Inflammatory macrophage (primary cell): ENCODE data around the gene SREBF2.
"Not testable (repeated sequence)": the region's sequence is repeated elsewhere in the genome, so short reads cannot be mapped to it uniquely, and the experiment has no call there.

Source experiments
- DNase-seq, 2 donors: peaks; one replicate each; pipeline ENCODE4 v3.0.0-alpha.2; 2020 to 2022

Gene SREBF2

DNA sequence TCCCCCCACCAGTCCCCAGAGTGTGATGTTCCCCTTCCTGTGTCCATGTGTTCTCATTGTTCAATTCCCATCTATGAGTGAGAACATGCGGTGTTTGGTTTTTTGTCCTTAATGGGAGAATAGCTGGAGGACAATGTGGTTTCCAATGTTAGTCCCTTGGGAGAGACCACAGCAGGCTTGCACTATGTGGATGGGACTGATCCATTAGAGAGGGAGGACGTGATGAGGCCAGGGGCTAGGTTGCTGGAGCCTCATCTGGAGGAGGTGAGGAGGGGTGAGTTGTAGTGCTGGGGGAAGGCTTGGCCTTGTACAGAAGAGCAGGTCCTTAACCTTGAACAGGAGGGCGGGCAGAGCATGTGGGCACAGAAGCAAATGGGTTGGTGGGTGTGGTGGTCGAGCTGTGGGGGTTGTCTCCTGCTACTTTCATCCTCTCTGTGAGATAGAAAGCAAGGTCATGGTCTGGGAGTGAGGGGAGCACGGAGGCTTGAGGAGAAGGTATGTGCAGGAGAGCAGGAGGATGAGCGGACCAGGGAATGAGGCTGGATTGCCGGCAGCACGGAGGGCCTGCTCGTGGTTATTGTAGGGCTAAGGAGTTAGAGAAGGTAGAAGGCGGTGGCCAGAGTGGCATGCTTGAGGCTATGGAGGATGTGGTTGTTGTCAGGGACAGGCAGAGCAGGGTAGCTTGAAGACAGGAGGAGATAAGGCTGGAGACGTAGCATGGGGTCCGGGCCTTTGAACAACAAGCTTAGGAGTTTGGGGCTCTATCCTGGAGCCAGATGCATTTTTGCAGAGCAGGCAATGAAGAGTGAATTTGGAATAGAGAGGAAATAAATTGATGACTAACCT is 11.2 kb upstream of the SREBF2 start:
- DNase-seq = no peak

GRCh38 chr22:41822317-41823057 is 10.4 kb upstream of the SREBF2 start:
- DNase-seq = peak; percentile 33 to 55

DNA sequence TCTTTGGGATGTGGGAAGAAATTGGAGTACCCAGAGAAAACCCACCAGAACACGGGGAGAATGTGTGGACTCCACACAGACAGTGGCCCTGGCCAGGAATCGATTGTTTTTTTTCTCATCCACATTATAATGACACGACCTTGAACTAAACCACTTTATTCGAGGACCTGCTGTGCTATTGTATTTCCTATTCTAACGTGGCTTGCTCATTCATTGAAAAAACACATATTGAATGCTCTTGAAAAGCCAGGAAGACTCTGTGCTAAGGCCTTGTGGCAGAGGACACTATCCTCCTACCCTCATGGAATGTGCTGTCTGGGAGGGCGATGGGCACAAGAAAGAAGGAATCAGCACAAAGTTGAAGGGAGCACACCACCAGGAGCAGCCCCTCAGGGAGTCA is 9.1 kb upstream of the SREBF2 start:
- no peak for DNase-seq

DNA sequence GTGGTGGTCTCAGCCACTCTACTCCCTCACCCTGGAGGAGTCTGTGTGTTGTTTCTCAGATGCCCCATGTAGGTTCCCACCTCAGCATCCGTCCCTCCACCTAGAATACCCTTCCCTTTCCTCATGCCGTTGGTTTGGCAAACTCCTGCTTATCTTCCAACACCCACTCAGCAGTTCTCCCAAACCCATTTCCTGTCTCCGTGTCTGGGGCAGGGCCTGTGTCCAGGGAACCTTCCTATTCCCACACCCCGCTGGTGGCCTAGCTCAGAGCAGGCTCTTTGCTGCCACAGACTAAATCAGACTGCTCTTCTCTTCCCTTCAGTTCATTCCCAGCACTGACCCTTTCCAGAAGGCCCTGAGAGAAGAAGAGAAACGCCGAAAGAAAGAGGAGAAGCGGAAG is 7.5 kb upstream of the SREBF2 start:
- no peak for DNase-seq

GRCh38 chr22:41826021-41826420 is 6.9 kb upstream of the SREBF2 start:
- no peak for DNase-seq

DNA sequence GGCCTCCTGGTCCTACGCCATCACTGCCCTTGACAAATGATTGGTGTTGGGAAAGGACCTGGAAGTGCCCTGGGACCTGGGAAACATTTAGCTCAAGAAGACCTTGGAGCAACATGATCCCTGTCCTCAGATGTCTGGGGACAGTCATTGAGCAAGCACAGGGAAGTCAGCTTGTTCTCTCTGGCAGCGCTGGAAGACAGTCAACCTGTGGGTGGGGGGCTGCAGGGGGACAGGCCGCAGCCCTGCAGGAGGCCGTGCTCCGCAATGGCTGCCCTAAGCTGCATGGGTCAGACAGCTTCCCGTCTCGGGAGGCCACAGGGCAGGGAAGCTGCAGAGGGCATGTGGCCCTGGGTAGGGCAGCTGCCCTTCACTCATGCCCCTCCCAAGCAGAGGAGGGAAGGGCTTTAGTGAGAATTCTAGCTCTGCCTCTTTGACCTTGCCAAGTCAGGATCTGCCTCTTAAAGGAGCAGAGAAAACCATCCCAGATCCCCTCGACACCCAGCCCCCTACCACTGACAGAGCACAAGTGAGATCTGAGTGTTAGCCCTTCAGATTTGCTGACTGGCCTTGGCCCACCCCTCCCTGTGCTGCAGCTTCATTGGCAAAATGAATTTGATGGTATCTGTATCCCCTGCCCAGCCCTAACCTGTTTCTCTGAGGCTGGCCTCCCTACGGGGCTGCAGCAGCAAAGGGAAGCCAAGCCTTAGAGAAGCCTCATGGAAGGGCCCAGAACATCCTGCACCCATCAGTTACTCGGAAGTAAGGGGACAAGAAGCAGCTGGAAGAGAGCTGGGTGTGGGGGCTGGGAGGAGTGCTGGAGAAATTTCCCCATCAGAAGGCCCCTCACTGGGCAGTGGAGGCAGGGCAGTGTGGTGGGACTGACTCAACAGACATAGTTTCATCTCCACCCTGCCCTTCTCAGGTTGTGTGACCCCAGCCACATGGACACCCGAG is 6.2 kb upstream of the SREBF2 start:
- no peak for DNase-seq

DNA sequence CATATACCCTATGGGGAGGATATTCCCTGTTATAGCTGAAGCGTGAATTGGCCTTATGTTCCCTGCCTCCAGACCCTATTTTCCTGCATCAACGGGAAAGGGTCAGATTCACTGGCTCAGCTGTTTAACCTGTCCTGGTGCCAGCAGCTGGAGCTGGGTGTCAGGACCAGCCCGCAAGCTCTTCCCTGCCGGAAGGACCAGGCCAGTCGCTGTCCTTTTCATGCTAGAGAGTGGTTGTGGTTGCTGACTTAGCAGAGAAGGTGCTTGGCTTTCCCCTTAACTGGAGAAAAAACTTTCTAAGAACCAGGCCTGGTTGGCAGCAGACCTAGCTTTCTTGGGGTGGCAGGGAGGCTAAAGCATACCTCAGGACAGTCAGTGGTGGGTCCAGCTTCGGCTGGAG is 5.2 kb upstream of the SREBF2 start:
- DNase-seq = no peak

GRCh38 chr22:41828516-41828915 is 4.4 kb upstream of the SREBF2 start:
- DNase-seq = no peak

- no peak for DNase-seq
Measured at GRCh38 chr22:41830174-41830573, 2.7 kb upstream of the SREBF2 start.

DNA sequence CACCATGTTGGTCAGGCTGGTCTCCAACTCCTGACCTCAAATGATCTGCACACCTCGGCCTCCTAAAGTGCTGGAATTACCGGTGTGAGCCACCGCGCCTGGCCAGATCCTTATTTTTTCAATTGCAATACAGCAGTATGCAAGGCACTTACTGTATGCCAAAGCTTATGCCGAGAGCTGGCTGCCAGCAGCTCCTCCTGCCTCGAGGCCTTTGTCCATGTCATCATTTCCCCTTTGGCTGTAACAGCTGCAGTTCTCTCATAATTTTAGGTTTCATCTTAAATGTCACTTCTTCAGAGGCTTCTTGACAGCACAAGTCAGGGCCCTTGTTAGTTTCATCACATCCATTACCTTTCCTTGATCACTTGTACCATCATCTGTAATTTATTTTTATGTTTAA is 1.5 kb upstream of the SREBF2 start:
- DNase-seq = peak; percentile 73 to 79

GRCh38 chr22:41831828-41832552 is 915 bp upstream of the SREBF2 start:
- DNase-seq = peak in 1 of 2 donors; percentile 16

- DNase-seq = peak; percentile 15 to 36
Measured at GRCh38 chr22:41833369-41834004, 582 bp downstream of the SREBF2 start.

GRCh38 chr22:41834005-41834944 is 1.4 kb downstream of the SREBF2 start:
- DNase-seq = no peak

DNA sequence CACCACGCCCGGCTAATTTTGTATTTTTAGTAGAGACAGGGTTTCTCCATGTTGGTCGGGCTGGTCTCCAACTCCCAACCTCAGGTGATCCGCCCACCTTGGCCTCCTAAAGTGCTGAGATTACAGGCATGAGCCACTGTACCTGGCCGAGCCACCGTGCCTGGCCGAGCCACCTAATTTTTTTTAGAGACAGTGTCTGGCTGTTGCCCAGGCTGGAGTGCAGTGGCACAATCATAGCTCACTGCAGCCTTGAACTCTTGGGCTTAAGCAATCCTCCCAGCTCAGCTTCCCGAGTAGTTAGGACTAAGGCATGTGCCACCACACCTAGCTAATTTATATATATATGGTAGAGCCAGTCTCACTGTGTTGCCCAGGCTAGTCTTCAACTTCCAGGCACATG is 2.6 kb downstream of the SREBF2 start:
- DNase-seq = not testable (repeated sequence)

- DNase-seq = no peak
Measured at GRCh38 chr22:41836551-41836950, 3.6 kb downstream of the SREBF2 start.

GRCh38 chr22:41838842-41839618 is 6.1 kb downstream of the SREBF2 start:
- DNase-seq = no peak

DNA sequence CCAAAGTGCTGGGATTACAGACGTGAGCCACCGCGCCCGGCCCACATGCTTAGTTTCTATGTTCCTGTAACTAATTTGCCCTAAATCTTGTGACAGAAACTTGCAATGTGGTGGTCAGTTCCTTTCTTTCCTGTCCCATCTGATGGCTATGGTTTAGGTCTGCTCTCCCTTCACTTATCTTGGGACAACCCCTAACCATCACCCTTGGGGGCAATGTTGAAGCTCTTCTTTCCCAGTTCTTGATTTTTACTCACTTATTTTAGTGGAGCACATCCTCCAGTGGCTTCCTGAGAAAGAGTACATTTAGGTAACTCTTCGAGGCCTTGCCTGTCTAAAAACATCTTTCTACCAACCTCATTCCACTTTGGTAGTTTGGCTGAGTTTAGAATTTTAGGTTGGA is 7.3 kb downstream of the SREBF2 start:
- no peak for DNase-seq

DNA sequence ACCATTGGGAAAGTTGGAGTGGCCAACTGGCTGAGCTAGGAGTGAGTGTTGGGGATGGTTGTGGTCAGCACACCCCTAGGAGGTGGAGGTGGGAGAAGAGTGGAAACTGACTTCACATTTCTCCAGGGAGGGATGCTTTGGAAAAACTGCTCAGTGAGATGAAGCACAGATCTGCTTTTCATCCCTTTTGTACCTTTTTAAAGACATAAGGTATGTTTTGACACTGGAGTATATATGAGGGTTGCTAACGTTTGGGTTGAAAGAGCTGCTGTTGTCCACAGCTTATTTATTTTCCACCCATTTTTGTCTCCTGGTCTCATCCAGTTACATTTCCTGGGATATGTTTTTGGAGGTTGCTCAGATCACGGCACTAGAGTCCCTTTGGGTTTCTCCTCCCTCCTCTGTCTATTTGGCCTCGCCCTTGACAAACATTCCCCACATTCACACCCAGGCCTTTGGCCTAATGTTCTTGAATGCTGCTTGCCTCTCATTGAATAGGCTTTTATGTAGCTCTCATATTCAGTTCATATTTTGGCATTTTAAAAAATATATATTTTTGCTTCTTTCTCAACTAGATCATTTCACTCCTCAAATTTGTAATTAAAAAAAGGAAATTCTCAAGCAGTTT is 8.3 kb downstream of the SREBF2 start:
- DNase-seq = no peak
